HEK293 (cell line): ENCODE data around the gene TGIF1.
"Not testable (repeated sequence)": the region's sequence is repeated elsewhere in the genome, so short reads cannot be mapped to it uniquely, and the experiment has no call there.

ENCODE experiments used
- CTCF ChIA-PET: fragments of 350-600 bp; formaldehyde crosslinking; extraction: SDS; loops from one replicate; lab custom pipeline; 2021; ENCODE audit warnings: antibody characterized with exemption; lab: Yijun Ruan, JAX
- POLR2A ChIA-PET: fragments of 300-600 bp; formaldehyde crosslinking; extraction: SDS; loops from one replicate; lab custom pipeline; 2020; ENCODE audit warnings: antibody characterized with exemption, inconsistent platforms; lab: Yijun Ruan, JAX
- H3K27ac ChIP-seq: fragments of 200-500 bp; sonication (Bioruptor generic); 2 replicates; pipeline ENCODE4 v1.5.1; 2014; ENCODE audit warnings: low read depth, low read length, control low read depth, inconsistent platforms; ENCODE audit errors: extremely low read depth
- H3K36me3 ChIP-seq, 2 experiments: fragments of 200-500 bp in 1 of 2; sonication (Bioruptor generic) in 1 of 2; 1 replicate in 1 of 2; 2 replicates in 1 of 2; pipeline ENCODE4 v1.5.1; 2014 to 2017; ENCODE audit warnings: inconsistent platforms in 2 of 2, low read length in 2 of 2; ENCODE audit not compliant: control insufficient read depth in 2 of 2, insufficient read depth in 1 of 2
- H3K4me1 ChIP-seq: fragments of 200-500 bp; sonication (Bioruptor generic); 2 replicates; pipeline ENCODE4 v1.5.1; 2014; ENCODE audit warnings: mild to moderate bottlenecking, low read length, inconsistent platforms; ENCODE audit not compliant: control insufficient read depth, insufficient read depth
- H3K4me3 ChIP-seq: 2 replicates; pipeline ENCODE4 v1.5.1; 2011; ENCODE audit warnings: low read depth, mild to moderate bottlenecking, control low read depth, low read length, moderate library complexity
- H3K9me3 ChIP-seq: fragments of 200-500 bp; sonication (Bioruptor generic); 2 replicates; pipeline ENCODE4 v1.5.1; 2014; ENCODE audit warnings: low read depth, low read length, inconsistent platforms; ENCODE audit not compliant: control insufficient read depth, insufficient read depth
- BCL11A ChIP-seq: fragments of 450-650 bp; formaldehyde crosslinking; IDR thresholded peaks from 2 replicates; pipeline ENCODE4 v1.5.1; 2016; ENCODE audit warnings: low read depth, missing biosample characterization, missing genetic modification characterization
- FEZF1 ChIP-seq: fragments of 450-650 bp; formaldehyde crosslinking; IDR thresholded peaks from 2 replicates; pipeline ENCODE4 v1.5.1; 2016; ENCODE audit warnings: missing biosample characterization, missing genetic modification characterization
- HOXC10 ChIP-seq: sonication (generic); formaldehyde crosslinking; IDR thresholded peaks from 2 replicates; pipeline ENCODE4 v1.8.1; 2023; ENCODE audit warnings: mild to moderate bottlenecking, missing genetic modification reagents
- KLF8 ChIP-seq: fragments of 450-650 bp; formaldehyde crosslinking; IDR thresholded peaks from 2 replicates; pipeline ENCODE4 v1.5.1; 2016; ENCODE audit warnings: missing biosample characterization, missing genetic modification characterization
- MYNN ChIP-seq: fragments of 450-650 bp; formaldehyde crosslinking; IDR thresholded peaks from 2 replicates; pipeline ENCODE4 v1.5.1; 2016; ENCODE audit warnings: missing biosample characterization, missing genetic modification characterization, borderline replicate concordance
- MZF1 ChIP-seq: fragments of 450-650 bp; formaldehyde crosslinking; IDR thresholded peaks from 2 replicates; pipeline ENCODE4 v1.5.1; 2017; ENCODE audit warnings: missing biosample characterization, missing genetic modification characterization, borderline replicate concordance
- OSR2 ChIP-seq: fragments of 450-650 bp; formaldehyde crosslinking; IDR thresholded peaks from 2 replicates; pipeline ENCODE4 v1.5.1; 2016; ENCODE audit warnings: missing biosample characterization, missing genetic modification characterization
- PRDM1 ChIP-seq: fragments of 450-650 bp; formaldehyde crosslinking; IDR thresholded peaks from 2 replicates; pipeline ENCODE4; 2016; ENCODE audit warnings: missing biosample characterization, missing genetic modification characterization
- SP3 ChIP-seq: fragments of 450-650 bp; formaldehyde crosslinking; IDR thresholded peaks from 2 replicates; pipeline ENCODE4 v1.5.1; 2016; ENCODE audit warnings: missing biosample characterization, missing genetic modification characterization
- SP7 ChIP-seq: fragments of 450-650 bp; formaldehyde crosslinking; IDR thresholded peaks from 2 replicates; pipeline ENCODE4 v1.5.1; 2016; ENCODE audit warnings: missing biosample characterization, missing genetic modification characterization
- ZNF140 ChIP-seq: fragments of 450-650 bp; formaldehyde crosslinking; IDR thresholded peaks from 2 replicates; pipeline ENCODE4 v1.5.1; 2016; ENCODE audit warnings: missing biosample characterization, missing genetic modification characterization
- ZNF146 ChIP-seq: fragments of 450-650 bp; formaldehyde crosslinking; IDR thresholded peaks from 2 replicates; pipeline ENCODE4 v1.5.1; 2016; ENCODE audit warnings: missing biosample characterization, missing genetic modification characterization
- ZNF221 ChIP-seq: fragments of 450-650 bp; formaldehyde crosslinking; IDR thresholded peaks from 2 replicates; pipeline ENCODE4 v1.5.1; 2017; ENCODE audit warnings: missing biosample characterization, missing genetic modification characterization, borderline replicate concordance
- ZNF354C ChIP-seq: fragments of 450-650 bp; formaldehyde crosslinking; IDR thresholded peaks from 2 replicates; pipeline ENCODE4 v1.5.1; 2016; ENCODE audit warnings: missing biosample characterization, missing genetic modification characterization, low read depth, borderline replicate concordance
- ZNF366 ChIP-seq: fragments of 450-650 bp; formaldehyde crosslinking; conservative IDR thresholded peaks from 2 replicates; pipeline ENCODE4 v1.5.1; 2016; ENCODE audit warnings: missing biosample characterization, missing genetic modification characterization
- ZNF610 ChIP-seq: fragments of 450-650 bp; formaldehyde crosslinking; IDR thresholded peaks from 2 replicates; pipeline ENCODE4 v1.5.1; 2016; ENCODE audit warnings: missing biosample characterization, missing genetic modification characterization, borderline replicate concordance
- ZNF639 ChIP-seq: fragments of 450-650 bp; formaldehyde crosslinking; IDR thresholded peaks from 2 replicates; pipeline ENCODE4 v1.5.1; 2016; ENCODE audit warnings: missing biosample characterization, missing genetic modification characterization
- ZNF664 ChIP-seq: fragments of 450-650 bp; formaldehyde crosslinking; IDR thresholded peaks from 2 replicates; pipeline ENCODE4 v1.5.1; 2016; ENCODE audit warnings: missing biosample characterization, missing genetic modification characterization
- TF ChIP-seq, protein P1 (sequence below): fragments of 450-650 bp; formaldehyde crosslinking; IDR thresholded peaks from 2 replicates; pipeline ENCODE4 v1.5.1; 2017; ENCODE audit warnings: missing biosample characterization, missing genetic modification characterization
- TF ChIP-seq, protein P2 (sequence below): fragments of 450-650 bp; formaldehyde crosslinking; IDR thresholded peaks from 2 replicates; pipeline ENCODE4 v1.5.1; 2016; ENCODE audit warnings: missing biosample characterization, missing genetic modification characterization
- TF ChIP-seq, protein P3 (sequence below): fragments of 450-650 bp; formaldehyde crosslinking; IDR thresholded peaks from 2 replicates; pipeline ENCODE4 v1.5.1; 2016; ENCODE audit warnings: missing biosample characterization, missing genetic modification characterization

TGIF1 gene

DNA sequence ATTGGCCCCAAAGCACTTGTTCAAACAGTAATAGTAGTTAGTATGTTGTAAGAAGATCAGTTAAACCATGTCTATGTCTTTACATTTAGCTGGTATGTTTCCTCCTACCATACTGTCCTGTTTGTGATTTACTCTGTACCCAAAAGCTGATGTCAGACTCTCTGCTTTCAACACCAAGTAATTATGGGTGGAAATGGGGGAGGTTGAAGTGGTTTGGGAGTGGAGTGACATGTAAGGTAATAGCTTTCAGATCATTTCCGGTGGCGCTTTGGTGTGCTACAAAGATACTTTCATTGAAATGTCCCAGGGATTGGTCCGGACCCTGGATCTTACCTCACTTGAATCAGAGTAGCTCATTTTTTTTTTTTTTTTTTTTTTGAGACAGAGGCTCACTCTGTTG is 39.7 kb upstream of the TGIF1 start (continued):
- TF ChIP-seq KLF8 (no peak), ZNF366 (tag by site-specific recombination) (no peak), OSR2 (tag by site-specific recombination) (0 out of 2 replicates have a peak, but pooled peaks have one; percentile 32), ZNF354C (tag by site-specific recombination) (no peak), MZF1 (no peak), FEZF1 (tag by site-specific recombination) (peak; percentile 33; the same call in 1 of the 2 replicates), SP7 (tag by site-specific recombination) (peak; percentile 96), ZNF610 (tag by site-specific recombination) (no peak)
- TF ChIP-seq, protein P1, sequence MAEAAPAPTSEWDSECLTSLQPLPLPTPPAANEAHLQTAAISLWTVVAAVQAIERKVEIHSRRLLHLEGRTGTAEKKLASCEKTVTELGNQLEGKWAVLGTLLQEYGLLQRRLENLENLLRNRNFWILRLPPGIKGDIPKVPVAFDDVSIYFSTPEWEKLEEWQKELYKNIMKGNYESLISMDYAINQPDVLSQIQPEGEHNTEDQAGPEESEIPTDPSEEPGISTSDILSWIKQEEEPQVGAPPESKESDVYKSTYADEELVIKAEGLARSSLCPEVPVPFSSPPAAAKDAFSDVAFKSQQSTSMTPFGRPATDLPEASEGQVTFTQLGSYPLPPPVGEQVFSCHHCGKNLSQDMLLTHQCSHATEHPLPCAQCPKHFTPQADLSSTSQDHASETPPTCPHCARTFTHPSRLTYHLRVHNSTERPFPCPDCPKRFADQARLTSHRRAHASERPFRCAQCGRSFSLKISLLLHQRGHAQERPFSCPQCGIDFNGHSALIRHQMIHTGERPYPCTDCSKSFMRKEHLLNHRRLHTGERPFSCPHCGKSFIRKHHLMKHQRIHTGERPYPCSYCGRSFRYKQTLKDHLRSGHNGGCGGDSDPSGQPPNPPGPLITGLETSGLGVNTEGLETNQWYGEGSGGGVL (tag by site-specific recombination) = peak; percentile 89

- H3K36me3 ChIP-seq, H3K9me3 ChIP-seq, H3K27ac ChIP-seq, H3K4me3 ChIP-seq, H3K4me1 ChIP-seq: not testable (repeated sequence)
- CTCF ChIA-PET = interaction anchor here (0.6 to 2.6 kb wide), 3 partner anchors 10 to 175 kb away, joined by 3 to 14 read pairs (median 4); no protein-coding TSS in a partner anchor
- POLR2A ChIA-PET = interaction anchor here (2.2 kb wide), 1 partner anchor 37 kb away, joined by 14 read pairs; no protein-coding TSS in a partner anchor
Measured at GRCh38 chr18:3410876-3411275, 39.1 kb upstream of the TGIF1 start.

DNA sequence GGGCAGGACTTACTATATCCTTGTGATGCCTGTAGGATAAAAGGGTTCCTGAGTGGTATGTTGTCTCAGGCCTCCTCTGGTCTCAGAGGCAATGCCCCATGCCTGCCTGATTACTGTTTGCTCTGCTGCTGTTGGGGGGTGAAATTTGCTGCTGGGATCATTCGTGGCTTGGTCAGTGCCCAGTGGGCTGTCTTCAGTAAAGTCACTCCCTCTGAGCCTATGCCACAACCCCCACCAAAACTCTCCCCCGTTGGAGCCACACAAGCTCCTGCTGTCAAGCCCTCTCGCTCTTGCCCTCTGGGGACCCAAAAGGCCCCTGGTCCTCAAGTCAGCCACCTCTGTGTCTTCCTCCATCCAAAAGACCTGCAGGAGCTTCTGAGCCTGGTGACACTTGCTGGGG is 38.6 kb upstream of the TGIF1 start:
- no peaks in the 10 kb centered on the region for H3K36me3 ChIP-seq
- no peaks in the 10 kb centered on the region for H3K9me3 ChIP-seq
- H3K4me3 ChIP-seq = no peak overlapping the region
- no peak for TF ChIP-seq HOXC10 (CRISPR knock-in tag)
- no peak for TF ChIP-seq BCL11A (tag by site-specific recombination)
- TF ChIP-seq PRDM1 = no peak
- TF ChIP-seq, protein P2, sequence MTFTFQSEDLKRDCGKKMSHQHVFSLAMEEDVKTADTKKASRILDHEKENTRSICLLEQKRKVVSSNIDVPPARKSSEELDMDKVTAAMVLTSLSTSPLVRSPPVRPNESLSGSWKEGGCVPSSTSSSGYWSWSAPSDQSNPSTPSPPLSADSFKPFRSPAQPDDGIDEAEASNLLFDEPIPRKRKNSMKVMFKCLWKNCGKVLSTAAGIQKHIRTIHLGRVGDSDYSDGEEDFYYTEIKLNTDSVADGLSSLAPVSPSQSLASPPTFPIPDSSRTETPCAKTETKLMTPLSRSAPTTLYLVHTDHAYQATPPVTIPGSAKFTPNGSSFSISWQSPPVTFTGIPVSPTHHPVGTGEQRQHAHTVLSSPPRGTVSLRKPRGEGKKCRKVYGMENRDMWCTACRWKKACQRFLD (tag by site-specific recombination) = no peak
- CTCF ChIA-PET = interaction anchor here (0.6 to 1.2 kb wide), 3 partner anchors 33 to 174 kb away, joined by 3 to 4 read pairs (median 4); no protein-coding TSS in a partner anchor
- H3K27ac ChIP-seq = no peak overlapping the region
- peaks cover 8% of the 10 kb centered on the region for H3K4me1 ChIP-seq
- POLR2A ChIA-PET = no interaction called here

DNA sequence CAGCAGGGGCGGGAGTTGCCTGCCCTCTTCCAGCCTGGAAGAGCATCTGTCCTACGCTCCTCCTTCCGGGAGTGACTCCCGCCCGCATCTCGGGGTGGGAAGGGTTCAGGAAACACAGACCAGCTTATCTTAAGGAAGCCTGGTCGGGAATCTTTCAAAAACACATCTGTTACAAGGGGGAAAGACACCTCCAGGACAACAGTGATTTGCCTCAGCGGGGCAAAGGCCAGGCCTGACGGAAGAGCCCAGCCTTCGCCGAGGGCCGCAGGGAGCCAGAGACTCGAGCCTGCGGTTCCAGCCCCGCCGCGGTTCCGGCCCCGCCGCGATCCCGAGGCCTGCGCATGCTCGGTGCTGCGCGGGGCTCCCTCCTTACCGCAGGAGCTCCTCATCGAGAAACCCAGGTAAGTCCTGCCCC is 38.1 kb upstream of the TGIF1 start:
- H3K9me3 ChIP-seq = no peaks in the 10 kb centered on the region
- POLR2A ChIA-PET = interaction anchor here (0.5 to 1.4 kb wide), 3 partner anchors 36 to 115 kb away, joined by 3 to 4 read pairs (median 3); no protein-coding TSS in a partner anchor
- peaks cover 8% of the 10 kb centered on the region for H3K4me1 ChIP-seq
- peak overlapping the region; percentile 12 for H3K4me3 ChIP-seq
- no peak overlapping the region for H3K27ac ChIP-seq
- CTCF ChIA-PET = interaction anchor here (0.6 to 1.2 kb wide), 3 partner anchors 33 to 173 kb away, joined by 3 to 4 read pairs (median 4); no protein-coding TSS in a partner anchor
- H3K36me3 ChIP-seq = no peaks in the 10 kb centered on the region
- TF ChIP-seq ZNF664 (tag by site-specific recombination) (no peak), MYNN (tag by site-specific recombination) (no peak), ZNF221 (tag by site-specific recombination) (no peak), ZNF639 (tag by site-specific recombination) (no peak), ZNF140 (tag by site-specific recombination) (no peak), ZNF146 (tag by site-specific recombination) (no peak), SP3 (tag by site-specific recombination) (no peak)
- TF ChIP-seq, protein P3, sequence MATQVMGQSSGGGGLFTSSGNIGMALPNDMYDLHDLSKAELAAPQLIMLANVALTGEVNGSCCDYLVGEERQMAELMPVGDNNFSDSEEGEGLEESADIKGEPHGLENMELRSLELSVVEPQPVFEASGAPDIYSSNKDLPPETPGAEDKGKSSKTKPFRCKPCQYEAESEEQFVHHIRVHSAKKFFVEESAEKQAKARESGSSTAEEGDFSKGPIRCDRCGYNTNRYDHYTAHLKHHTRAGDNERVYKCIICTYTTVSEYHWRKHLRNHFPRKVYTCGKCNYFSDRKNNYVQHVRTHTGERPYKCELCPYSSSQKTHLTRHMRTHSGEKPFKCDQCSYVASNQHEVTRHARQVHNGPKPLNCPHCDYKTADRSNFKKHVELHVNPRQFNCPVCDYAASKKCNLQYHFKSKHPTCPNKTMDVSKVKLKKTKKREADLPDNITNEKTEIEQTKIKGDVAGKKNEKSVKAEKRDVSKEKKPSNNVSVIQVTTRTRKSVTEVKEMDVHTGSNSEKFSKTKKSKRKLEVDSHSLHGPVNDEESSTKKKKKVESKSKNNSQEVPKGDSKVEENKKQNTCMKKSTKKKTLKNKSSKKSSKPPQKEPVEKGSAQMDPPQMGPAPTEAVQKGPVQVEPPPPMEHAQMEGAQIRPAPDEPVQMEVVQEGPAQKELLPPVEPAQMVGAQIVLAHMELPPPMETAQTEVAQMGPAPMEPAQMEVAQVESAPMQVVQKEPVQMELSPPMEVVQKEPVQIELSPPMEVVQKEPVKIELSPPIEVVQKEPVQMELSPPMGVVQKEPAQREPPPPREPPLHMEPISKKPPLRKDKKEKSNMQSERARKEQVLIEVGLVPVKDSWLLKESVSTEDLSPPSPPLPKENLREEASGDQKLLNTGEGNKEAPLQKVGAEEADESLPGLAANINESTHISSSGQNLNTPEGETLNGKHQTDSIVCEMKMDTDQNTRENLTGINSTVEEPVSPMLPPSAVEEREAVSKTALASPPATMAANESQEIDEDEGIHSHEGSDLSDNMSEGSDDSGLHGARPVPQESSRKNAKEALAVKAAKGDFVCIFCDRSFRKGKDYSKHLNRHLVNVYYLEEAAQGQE = no peak
